HG02798 (cell line): ENCODE data around the gene MYO1E.
"Not testable (repeated sequence)": the region's sequence is repeated elsewhere in the genome, so short reads cannot be mapped to it uniquely, and the experiment has no call there.

ENCODE experiments used
- ATAC-seq: cut with Tn5 transposase; IDR thresholded peaks from one replicate; pipeline ENCODE4 v1.9.1; 2021; ENCODE audit warnings: mild to moderate bottlenecking; ENCODE audit not compliant: unreplicated experiment, poor library complexity

The MYO1E gene

GRCh38 chr15:59353994-59354416 is 18.7 kb downstream of the MYO1E start:
- ATAC-seq: no peak

- ATAC-seq: no peak
Measured at GRCh38 chr15:59352683-59353082, 20.0 kb downstream of the MYO1E start.

DNA sequence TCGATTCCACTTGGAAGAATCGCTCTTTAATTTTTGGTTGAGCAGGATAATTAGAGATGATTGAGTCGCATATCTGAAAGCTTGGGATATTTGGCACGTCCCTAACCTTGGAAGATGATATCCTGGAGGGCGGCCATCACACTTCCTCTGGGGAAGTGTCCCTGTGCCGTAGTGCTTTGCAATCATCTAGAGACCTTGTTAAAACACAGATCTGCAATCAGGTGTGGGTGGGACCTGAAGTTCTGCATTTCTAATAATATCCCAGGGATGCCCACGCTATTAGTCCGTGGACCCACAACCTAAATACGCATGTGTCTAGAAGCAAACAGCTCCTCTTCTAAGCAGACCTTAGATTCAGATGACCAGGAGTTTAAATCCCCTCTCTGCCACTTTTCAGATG is 20.5 kb downstream of the MYO1E start:
- ATAC-seq: no peak

DNA sequence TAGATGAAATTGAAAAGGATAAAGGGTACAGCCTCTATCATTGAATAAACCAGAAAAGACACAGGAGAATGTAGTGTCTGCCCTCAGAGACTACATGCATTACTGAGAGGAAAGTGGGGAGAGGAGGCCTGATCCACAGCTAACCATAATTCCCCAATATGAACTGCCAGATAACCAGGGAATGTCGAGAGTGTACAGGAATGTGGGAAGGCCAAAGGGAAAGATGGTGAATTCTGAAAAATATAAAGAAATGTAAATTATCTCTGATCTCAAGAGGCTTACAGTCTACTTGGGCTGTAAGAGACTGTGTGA is 22.3 kb downstream of the MYO1E start:
- ATAC-seq: no peak

GRCh38 chr15:59349680-59350420 is 22.8 kb downstream of the MYO1E start:
- peak; percentile 49 for ATAC-seq

DNA sequence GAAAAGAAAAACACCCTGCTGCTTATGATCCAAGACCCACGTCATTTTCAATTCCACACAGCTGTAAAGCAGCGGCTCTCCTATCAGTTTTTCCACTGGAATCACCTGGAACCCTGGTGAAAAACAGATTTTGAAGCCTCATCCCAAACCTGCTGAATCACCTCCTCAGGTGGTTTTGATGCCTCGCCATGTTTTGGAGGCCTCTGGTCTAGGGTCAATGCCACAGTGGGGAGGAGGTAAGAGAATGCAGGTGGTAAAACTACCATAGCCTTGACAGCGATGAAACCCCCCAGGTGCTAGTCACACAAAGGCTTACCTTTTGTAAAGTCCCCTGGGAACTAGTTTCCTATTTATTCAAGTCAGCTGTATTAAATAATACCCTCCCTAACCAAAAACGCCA is 24.8 kb downstream of the MYO1E start:
- ATAC-seq: no peak

GRCh38 chr15:59346951-59347350 is 25.7 kb downstream of the MYO1E start:
- no peak for ATAC-seq

GRCh38 chr15:59345326-59345725 is 27.3 kb downstream of the MYO1E start:
- ATAC-seq: no peak

GRCh38 chr15:59344311-59344710 is 28.4 kb downstream of the MYO1E start:
- ATAC-seq: no peak

DNA sequence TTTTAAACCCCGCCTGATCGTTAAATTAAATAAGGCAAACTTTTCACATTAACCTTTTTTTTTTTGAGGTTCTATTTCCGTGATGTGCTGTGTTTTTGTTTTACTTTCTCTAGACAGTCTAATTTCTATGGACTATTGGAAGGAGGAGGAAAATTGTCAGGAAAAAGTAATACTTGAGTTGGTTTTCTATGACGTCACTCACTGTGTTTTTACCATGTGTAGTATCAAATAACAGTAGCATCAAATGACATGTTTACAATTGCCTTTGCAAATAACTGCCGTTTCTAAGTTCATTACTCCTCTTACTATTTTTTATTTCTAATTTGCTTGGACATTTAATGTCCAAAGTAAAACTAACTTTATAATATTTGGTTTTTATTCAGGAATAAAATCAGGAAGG is 32.3 kb downstream of the MYO1E start:
- ATAC-seq: no peak

GRCh38 chr15:59339252-59339672 is 33.4 kb downstream of the MYO1E start:
- no peak for ATAC-seq

- no peak for ATAC-seq
Measured at GRCh38 chr15:59338414-59338813, 34.3 kb downstream of the MYO1E start.

- not testable (repeated sequence) for ATAC-seq
Measured at GRCh38 chr15:59336725-59337124, 35.9 kb downstream of the MYO1E start.

- no peak for ATAC-seq
Measured at GRCh38 chr15:59335207-59335786, 37.4 kb downstream of the MYO1E start.

DNA sequence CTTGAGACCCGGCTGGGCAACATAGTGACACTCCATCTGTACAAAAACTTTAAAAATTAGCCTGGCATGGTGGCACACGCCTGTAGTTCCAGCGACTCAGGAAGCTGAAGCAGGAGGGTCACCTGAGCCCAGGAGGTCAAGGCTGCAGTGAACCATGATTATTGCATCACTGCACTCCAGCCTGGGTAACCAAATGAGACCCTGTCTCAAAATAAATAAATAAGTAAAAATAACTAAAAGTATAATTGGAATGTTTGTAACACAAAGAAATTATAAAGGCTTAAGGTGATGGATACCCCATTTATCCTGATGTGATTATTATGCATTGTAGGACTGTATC is 38.6 kb downstream of the MYO1E start:
- ATAC-seq: no peak

DNA sequence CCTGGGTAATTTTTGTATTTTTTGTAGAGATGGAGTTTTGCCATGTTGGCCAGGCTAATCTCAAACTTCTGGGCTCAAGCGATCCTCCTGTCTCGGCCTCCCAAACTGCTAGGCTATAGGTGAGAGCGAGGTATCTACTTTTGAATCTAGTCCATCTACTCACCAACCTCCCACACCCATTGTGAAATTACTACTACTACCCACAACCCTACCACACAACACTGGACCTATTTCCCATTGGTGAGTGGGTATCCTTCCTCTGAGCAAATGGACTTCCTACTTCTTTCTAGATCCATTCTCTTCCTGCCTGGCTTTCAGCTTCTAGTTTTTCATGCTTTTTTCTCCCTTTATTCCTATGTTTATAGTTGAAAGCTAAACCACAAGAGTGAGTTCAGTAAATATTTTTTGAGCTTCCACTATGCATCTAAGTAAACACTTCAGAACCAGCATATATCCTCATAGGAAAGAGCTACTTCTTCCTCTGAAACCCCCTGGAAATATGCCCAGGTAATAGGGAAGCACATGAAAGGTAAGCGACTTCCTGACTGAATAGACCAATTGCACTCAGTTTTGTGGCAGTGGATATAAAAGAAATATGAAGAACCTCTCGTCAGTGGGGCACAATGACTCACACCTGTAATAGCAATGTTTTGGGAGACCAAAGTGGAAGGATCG is 39.1 kb downstream of the MYO1E start:
- ATAC-seq: no peak

- ATAC-seq: no peak
Measured at GRCh38 chr15:59332009-59332408, 40.7 kb downstream of the MYO1E start.

DNA sequence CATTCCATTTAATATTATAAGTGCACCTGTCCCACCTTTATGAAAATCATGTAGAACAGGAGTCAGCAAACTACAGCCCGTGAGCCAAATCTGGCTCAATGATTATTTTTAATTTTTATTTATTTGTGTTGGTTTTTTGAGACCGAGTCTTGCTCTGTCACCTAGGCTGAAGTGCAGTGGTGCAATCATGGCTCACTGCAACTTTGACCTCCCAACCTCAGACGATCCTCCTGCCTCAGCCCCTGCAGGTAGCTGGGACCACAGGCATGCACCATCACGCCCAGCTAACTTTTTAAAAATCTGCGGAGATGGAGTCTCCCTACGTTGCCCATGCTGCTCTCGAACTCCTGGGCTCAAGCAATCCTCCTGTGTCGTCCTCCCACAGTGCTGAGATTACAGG is 42.0 kb downstream of the MYO1E start:
- no peak for ATAC-seq

DNA sequence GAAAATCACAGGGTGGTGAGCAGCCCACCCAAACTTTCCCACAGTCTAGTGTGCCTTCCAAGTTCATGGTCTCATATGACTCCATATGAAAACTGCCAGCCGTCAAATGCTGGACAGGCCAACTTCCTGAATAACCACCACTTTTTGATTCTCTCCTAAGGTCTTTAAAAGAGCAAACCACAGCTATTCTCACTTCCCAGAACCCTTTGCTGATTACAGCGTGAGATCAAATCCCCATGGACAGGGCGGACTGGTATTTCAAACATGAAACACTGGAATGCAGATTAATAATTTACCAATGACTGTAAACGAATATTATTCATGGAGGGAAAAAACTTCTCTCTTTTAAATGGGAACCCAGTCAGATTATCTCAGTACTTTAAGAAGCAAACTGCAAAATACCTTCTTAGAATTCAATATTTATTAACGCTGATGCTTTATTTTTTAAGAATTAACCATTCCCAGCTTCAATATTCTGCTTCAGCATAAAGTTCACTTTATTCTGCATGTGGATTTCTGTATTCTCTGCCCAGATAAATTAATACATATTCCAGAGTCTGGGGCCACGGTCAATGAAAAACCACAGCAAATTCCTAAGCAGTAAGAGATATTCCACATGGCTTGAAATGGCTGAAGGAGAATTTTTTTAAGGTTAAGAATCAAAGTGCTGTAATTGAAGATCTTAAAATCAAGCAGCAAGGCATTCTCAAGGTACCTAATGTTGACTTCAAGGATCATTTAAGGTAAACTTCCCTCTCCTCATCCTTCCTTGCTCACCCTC is 42.9 kb downstream of the MYO1E start:
- ATAC-seq: no peak

GRCh38 chr15:59329091-59329490 is 43.6 kb downstream of the MYO1E start:
- no peak for ATAC-seq

DNA sequence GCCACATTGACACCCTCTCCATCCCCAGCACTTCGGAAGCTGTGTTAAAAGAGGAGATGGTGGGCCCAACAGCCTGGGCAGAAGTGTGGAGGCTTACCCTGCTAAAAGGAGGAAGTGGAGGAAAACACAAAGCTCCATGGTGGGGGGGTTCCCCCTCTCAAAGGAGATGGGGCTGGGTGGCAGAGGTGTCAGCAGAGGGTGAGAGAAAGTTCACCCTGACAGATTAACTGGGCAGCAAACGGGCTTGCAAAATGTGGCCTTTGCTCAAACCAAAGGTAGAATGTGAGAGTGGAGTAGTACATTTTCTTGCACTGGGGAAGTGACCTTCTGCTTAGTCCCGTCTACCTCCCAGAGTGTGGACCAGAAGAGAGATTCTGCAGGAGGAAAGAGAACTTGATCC is 44.7 kb downstream of the MYO1E start:
- peak; percentile 57 for ATAC-seq
